ENCODE results near the gene RHOT2. TPM values are rescaled to one million over a fixed set of nuclear protein-coding genes. Genes with fewer than 3 reads are reported as not detected.

Gene RHOT2
- total and polyA plus RNA-seq, 3 donors from 2014 or later, result 77.7 to 176 (median 157) TPM

- DNase-seq, result no peak
- Histone ChIP-seq H3K9me3 (no peaks in the 10 kb centered on the region), H3K36me3 (ENCODE audit: low read depth, missing control alignments) (no peaks in the 10 kb centered on the region), H3K27me3 (no peaks in the 10 kb centered on the region), H3K4me1 (peaks cover 19% of the 10 kb centered on the region), H3K4me3 (no peak overlapping the region), H3K27ac (no peak overlapping the region)
- no peak for TF ChIP-seq CTCF (IDR thresholded peaks at IDR 0.05)
- no peak for TF ChIP-seq POLR2A (IDR thresholded peaks at IDR 0.05)
- intact Hi-C loops (cut with DNase I; ENCODE audit: low total_unique reads), result no loop called here
- WGBS, 2 donors, result 72 to 74% methylated on average over 10 of the region's 10 CpGs
Measured at GRCh38 chr16:692356-693108, 24.6 kb downstream of the RHOT2 start.

- Histone ChIP-seq H3K4me3 (no peak overlapping the region), H3K27me3 (no peaks in the 10 kb centered on the region), H3K9me3 (no peaks in the 10 kb centered on the region), H3K4me1 (peaks cover 19% of the 10 kb centered on the region), H3K36me3 (ENCODE audit: low read depth, missing control alignments) (no peaks in the 10 kb centered on the region), H3K27ac (no peak overlapping the region)
- WGBS, 2 donors, result 19 to 25% methylated on average over 10 to 22 of the region's 22 CpGs
- intact Hi-C loops (cut with DNase I; ENCODE audit: low total_unique reads), result no loop called here
- DNase-seq, result no peak
- TF ChIP-seq POLR2A (IDR thresholded peaks at IDR 0.05) (no peak), CTCF (IDR thresholded peaks at IDR 0.05) (no peak)
Measured at GRCh38 chr16:693364-693763, 25.4 kb downstream of the RHOT2 start.

- TF ChIP-seq POLR2A (IDR thresholded peaks at IDR 0.05) (no peak), CTCF (IDR thresholded peaks at IDR 0.05) (no peak)
- 2 to 6% methylated on average over 19 to 23 of the region's 37 CpGs for WGBS, 2 donors
- Histone ChIP-seq H3K27me3 (no peaks in the 10 kb centered on the region), H3K9me3 (no peaks in the 10 kb centered on the region), H3K36me3 (ENCODE audit: low read depth, missing control alignments) (no peaks in the 10 kb centered on the region), H3K4me3 (no peak overlapping the region), H3K27ac (no peak overlapping the region), H3K4me1 (peaks cover 19% of the 10 kb centered on the region)
- intact Hi-C loops (cut with DNase I; ENCODE audit: low total_unique reads), result no loop called here
- no peak for DNase-seq
Measured at GRCh38 chr16:693766-694165, 25.8 kb downstream of the RHOT2 start.

- no peaks in the 10 kb centered on the region for H3K27me3 ChIP-seq
- H3K4me1 ChIP-seq, result peaks cover 14% of the 10 kb centered on the region
- TF ChIP-seq CTCF (IDR thresholded peaks at IDR 0.05) (no peak), POLR2A (IDR thresholded peaks at IDR 0.05) (no peak)
Measured at GRCh38 chr16:694187-694862, 26.4 kb downstream of the RHOT2 start.

More at GRCh38 chr16:694187-694862, 26.4 kb downstream of the RHOT2 start:
- intact Hi-C loops (cut with DNase I; ENCODE audit: low total_unique reads), result no loop called here
- Histone ChIP-seq H3K9me3 (no peaks in the 10 kb centered on the region), H3K4me3 (peak overlapping the region in 1 of 2 donors; percentile 49), H3K27ac (no peak overlapping the region), H3K36me3 (ENCODE audit: low read depth, missing control alignments) (no peaks in the 10 kb centered on the region)
- 0 to 4% methylated on average over 13 to 31 of the region's 64 CpGs for WGBS, 2 donors
- DNase-seq, result no peak

Measured in testis (tissue), 3 donors.